Liver (tissue), 3 donors: ENCODE results near the gene TNRC6B.

Source experiments
- GABPA ChIP-seq, 2 donors: IDR thresholded peaks in 1 of 2; conservative IDR thresholded peaks in 1 of 2; 2 replicates each; pipeline ENCODE4 v1.6.1; 2016; ENCODE audit warnings: antibody characterized with exemption in 2 of 2, mild to moderate bottlenecking in 1 of 2, moderate library complexity in 1 of 2
- TAF1 ChIP-seq: conservative IDR thresholded peaks from 2 replicates; pipeline ENCODE4 v1.6.1; 2016; ENCODE audit warnings: antibody characterized with exemption, mild to moderate bottlenecking
- TF ChIP-seq, protein P1 (sequence below): fragments of 150-350 bp; IDR thresholded peaks from 2 replicates; pipeline ENCODE4 v1.5.1; 2017; ENCODE audit warnings: improper control_type of control experiment, low read depth, low read length; ENCODE audit not compliant: missing input control
- TF ChIP-seq, protein P2 (sequence below): IDR thresholded peaks from 2 replicates; pipeline ENCODE4 v1.6.1; 2016; ENCODE audit warnings: antibody characterized with exemption
- TF ChIP-seq, protein P3 (sequence below): IDR thresholded peaks from 2 replicates; pipeline ENCODE4 v1.6.1; 2016; ENCODE audit warnings: antibody characterized with exemption, mild to moderate bottlenecking
- TF ChIP-seq, protein P4 (sequence below): IDR thresholded peaks from 2 replicates; pipeline ENCODE4 v1.6.1; 2016; ENCODE audit warnings: antibody characterized with exemption
- donor health status: healthy.
- donor health status: healthy.

- TF ChIP-seq, protein P1, sequence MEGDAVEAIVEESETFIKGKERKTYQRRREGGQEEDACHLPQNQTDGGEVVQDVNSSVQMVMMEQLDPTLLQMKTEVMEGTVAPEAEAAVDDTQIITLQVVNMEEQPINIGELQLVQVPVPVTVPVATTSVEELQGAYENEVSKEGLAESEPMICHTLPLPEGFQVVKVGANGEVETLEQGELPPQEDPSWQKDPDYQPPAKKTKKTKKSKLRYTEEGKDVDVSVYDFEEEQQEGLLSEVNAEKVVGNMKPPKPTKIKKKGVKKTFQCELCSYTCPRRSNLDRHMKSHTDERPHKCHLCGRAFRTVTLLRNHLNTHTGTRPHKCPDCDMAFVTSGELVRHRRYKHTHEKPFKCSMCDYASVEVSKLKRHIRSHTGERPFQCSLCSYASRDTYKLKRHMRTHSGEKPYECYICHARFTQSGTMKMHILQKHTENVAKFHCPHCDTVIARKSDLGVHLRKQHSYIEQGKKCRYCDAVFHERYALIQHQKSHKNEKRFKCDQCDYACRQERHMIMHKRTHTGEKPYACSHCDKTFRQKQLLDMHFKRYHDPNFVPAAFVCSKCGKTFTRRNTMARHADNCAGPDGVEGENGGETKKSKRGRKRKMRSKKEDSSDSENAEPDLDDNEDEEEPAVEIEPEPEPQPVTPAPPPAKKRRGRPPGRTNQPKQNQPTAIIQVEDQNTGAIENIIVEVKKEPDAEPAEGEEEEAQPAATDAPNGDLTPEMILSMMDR: no peak
- TF ChIP-seq, protein P2, sequence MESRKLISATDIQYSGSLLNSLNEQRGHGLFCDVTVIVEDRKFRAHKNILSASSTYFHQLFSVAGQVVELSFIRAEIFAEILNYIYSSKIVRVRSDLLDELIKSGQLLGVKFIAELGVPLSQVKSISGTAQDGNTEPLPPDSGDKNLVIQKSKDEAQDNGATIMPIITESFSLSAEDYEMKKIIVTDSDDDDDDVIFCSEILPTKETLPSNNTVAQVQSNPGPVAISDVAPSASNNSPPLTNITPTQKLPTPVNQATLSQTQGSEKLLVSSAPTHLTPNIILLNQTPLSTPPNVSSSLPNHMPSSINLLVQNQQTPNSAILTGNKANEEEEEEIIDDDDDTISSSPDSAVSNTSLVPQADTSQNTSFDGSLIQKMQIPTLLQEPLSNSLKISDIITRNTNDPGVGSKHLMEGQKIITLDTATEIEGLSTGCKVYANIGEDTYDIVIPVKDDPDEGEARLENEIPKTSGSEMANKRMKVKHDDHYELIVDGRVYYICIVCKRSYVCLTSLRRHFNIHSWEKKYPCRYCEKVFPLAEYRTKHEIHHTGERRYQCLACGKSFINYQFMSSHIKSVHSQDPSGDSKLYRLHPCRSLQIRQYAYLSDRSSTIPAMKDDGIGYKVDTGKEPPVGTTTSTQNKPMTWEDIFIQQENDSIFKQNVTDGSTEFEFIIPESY: no peak
- TF ChIP-seq GABPA (IDR thresholded peaks at IDR 0.05 in 1 of 2, conservative IDR thresholded peaks at IDR 0.05 in 1 of 2): no peak
- TF ChIP-seq, protein P3, sequence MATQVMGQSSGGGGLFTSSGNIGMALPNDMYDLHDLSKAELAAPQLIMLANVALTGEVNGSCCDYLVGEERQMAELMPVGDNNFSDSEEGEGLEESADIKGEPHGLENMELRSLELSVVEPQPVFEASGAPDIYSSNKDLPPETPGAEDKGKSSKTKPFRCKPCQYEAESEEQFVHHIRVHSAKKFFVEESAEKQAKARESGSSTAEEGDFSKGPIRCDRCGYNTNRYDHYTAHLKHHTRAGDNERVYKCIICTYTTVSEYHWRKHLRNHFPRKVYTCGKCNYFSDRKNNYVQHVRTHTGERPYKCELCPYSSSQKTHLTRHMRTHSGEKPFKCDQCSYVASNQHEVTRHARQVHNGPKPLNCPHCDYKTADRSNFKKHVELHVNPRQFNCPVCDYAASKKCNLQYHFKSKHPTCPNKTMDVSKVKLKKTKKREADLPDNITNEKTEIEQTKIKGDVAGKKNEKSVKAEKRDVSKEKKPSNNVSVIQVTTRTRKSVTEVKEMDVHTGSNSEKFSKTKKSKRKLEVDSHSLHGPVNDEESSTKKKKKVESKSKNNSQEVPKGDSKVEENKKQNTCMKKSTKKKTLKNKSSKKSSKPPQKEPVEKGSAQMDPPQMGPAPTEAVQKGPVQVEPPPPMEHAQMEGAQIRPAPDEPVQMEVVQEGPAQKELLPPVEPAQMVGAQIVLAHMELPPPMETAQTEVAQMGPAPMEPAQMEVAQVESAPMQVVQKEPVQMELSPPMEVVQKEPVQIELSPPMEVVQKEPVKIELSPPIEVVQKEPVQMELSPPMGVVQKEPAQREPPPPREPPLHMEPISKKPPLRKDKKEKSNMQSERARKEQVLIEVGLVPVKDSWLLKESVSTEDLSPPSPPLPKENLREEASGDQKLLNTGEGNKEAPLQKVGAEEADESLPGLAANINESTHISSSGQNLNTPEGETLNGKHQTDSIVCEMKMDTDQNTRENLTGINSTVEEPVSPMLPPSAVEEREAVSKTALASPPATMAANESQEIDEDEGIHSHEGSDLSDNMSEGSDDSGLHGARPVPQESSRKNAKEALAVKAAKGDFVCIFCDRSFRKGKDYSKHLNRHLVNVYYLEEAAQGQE: no peak
- TF ChIP-seq, protein P4, sequence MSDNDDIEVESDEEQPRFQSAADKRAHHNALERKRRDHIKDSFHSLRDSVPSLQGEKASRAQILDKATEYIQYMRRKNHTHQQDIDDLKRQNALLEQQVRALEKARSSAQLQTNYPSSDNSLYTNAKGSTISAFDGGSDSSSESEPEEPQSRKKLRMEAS: no peak
- no peak for TF ChIP-seq TAF1
These were observed 169.6 kb downstream of the TNRC6B start for GRCh38 chr22:40347300-40347699.
